Endothelial cell (in vitro differentiated cells): ENCODE measurements around the gene AP4E1. TPM values are rescaled to one million over a fixed set of nuclear protein-coding genes. Genes with fewer than 3 reads are reported as not detected.
A peak's percentile ranks its signal among the peaks of the same experiment; 100 is the strongest.

Source experiments
- DNase-seq: peaks from one replicate; pipeline ENCODE4 v3.0.0; 2021; ENCODE audit warnings: low spot score
- H3K27ac Mint-ChIP-seq: one replicate; pipeline ENCODE4 v1.8.0; 2021; ENCODE audit warnings: mixed read lengths, inconsistent platforms; ENCODE audit not compliant: unreplicated experiment
- H3K27me3 Mint-ChIP-seq: one replicate; pipeline ENCODE4 v1.8.0; 2021; ENCODE audit warnings: mild to moderate bottlenecking, moderate library complexity, mixed read lengths, inconsistent platforms; ENCODE audit not compliant: unreplicated experiment
- H3K36me3 Mint-ChIP-seq: one replicate; pipeline ENCODE4 v1.8.0; 2021; ENCODE audit warnings: mild to moderate bottlenecking, low read depth, mixed read lengths, inconsistent platforms; ENCODE audit not compliant: unreplicated experiment
- H3K4me1 Mint-ChIP-seq: one replicate; pipeline ENCODE4 v1.8.0; 2021; ENCODE audit warnings: mild to moderate bottlenecking, mixed read lengths, inconsistent platforms; ENCODE audit not compliant: unreplicated experiment
- H3K4me3 Mint-ChIP-seq: one replicate; pipeline ENCODE4 v1.8.0; 2021; ENCODE audit warnings: mild to moderate bottlenecking, mixed read lengths, inconsistent platforms; ENCODE audit not compliant: unreplicated experiment
- H3K9me3 Mint-ChIP-seq: one replicate; pipeline ENCODE4 v1.8.0; 2021; ENCODE audit warnings: mixed read lengths, inconsistent platforms; ENCODE audit not compliant: unreplicated experiment
- CTCF ChIP-seq: fragments of 200-600 bp; sonication (generic); IDR thresholded peaks from one replicate; pipeline ENCODE4 v1.5.0; 2021; ENCODE audit warnings: antibody characterized with exemption; ENCODE audit not compliant: unreplicated experiment
- total RNA-seq: library from RNA; stranded (reverse); fragmentation: NEBNext Ultra II Directional; extraction: Animal tissue kit (Norgen Biotek cat#: 25700); gene quantifications from one replicate; pipeline ENCODE4 v1.2.1, GENCODE V29; 2021; ENCODE audit not compliant: unreplicated experiment

AP4E1 gene
- total RNA-seq, 1 donor from 2014 or later, result 7.4 TPM

GRCh38 chr15:50876260-50876988, 32.1 kb upstream of the AP4E1 start:
- no peaks in the 10 kb centered on the region for H3K36me3 Mint-ChIP-seq
- no peak for DNase-seq
- no peaks in the 10 kb centered on the region for H3K27me3 Mint-ChIP-seq
- no peak for TF ChIP-seq CTCF
- no peak overlapping the region for H3K4me3 Mint-ChIP-seq
- H3K4me1 Mint-ChIP-seq, result peaks cover 4% of the 10 kb centered on the region
- peak overlapping the region; percentile 22 for H3K27ac Mint-ChIP-seq
- no peaks in the 10 kb centered on the region for H3K9me3 Mint-ChIP-seq

- peak; percentile 83 for DNase-seq
- H3K9me3 Mint-ChIP-seq, result no peaks in the 10 kb centered on the region
- H3K27ac Mint-ChIP-seq, result no peak overlapping the region
- H3K27me3 Mint-ChIP-seq, result no peaks in the 10 kb centered on the region
- peaks cover 4% of the 10 kb centered on the region for H3K4me1 Mint-ChIP-seq
- TF ChIP-seq CTCF, result peak; percentile 97
- no peak overlapping the region for H3K4me3 Mint-ChIP-seq
- no peaks in the 10 kb centered on the region for H3K36me3 Mint-ChIP-seq
These were observed 31.5 kb upstream of the AP4E1 start for GRCh38 chr15:50876989-50877360.

- no peak overlapping the region for H3K4me3 Mint-ChIP-seq
- H3K4me1 Mint-ChIP-seq, result peaks cover 2% of the 10 kb centered on the region
- H3K36me3 Mint-ChIP-seq, result no peaks in the 10 kb centered on the region
- no peaks in the 10 kb centered on the region for H3K9me3 Mint-ChIP-seq
- TF ChIP-seq CTCF, result no peak
- DNase-seq, result no peak
- no peak overlapping the region for H3K27ac Mint-ChIP-seq
- H3K27me3 Mint-ChIP-seq, result no peaks in the 10 kb centered on the region
These were observed 29.4 kb upstream of the AP4E1 start for GRCh38 chr15:50879016-50879617.

GRCh38 chr15:50880206-50880605, 28.3 kb upstream of the AP4E1 start:
- Mint-ChIP-seq H3K27ac (no peak overlapping the region), H3K4me3 (no peak overlapping the region), H3K9me3 (no peaks in the 10 kb centered on the region), H3K36me3 (no peaks in the 10 kb centered on the region), H3K27me3 (no peaks in the 10 kb centered on the region), H3K4me1 (peaks cover 4% of the 10 kb centered on the region)
- DNase-seq, result no peak
- no peak for TF ChIP-seq CTCF

GRCh38 chr15:50880651-50881114, 27.8 kb upstream of the AP4E1 start:
- Mint-ChIP-seq H3K4me3 (no peak overlapping the region), H3K36me3 (no peaks in the 10 kb centered on the region), H3K4me1 (peaks cover 2% of the 10 kb centered on the region), H3K9me3 (no peaks in the 10 kb centered on the region), H3K27me3 (no peaks in the 10 kb centered on the region), H3K27ac (no peak overlapping the region)
- no peak for TF ChIP-seq CTCF
- no peak for DNase-seq
